Stimulated activated CD8-positive, alpha-beta memory T cell treated with anti-CD3 and anti-CD28 coated beads, Interleukin-2, amount 100 ng/mL, for 48 hours (primary cell): Measurements from ENCODE around the gene COPZ1.

Experiments used
- DNase-seq, 2 donors: peaks; one replicate each; pipeline ENCODE4 v3.0.0-alpha.2; 2020; ENCODE audit warnings: low read depth in 2 of 2

COPZ1 gene

DNA sequence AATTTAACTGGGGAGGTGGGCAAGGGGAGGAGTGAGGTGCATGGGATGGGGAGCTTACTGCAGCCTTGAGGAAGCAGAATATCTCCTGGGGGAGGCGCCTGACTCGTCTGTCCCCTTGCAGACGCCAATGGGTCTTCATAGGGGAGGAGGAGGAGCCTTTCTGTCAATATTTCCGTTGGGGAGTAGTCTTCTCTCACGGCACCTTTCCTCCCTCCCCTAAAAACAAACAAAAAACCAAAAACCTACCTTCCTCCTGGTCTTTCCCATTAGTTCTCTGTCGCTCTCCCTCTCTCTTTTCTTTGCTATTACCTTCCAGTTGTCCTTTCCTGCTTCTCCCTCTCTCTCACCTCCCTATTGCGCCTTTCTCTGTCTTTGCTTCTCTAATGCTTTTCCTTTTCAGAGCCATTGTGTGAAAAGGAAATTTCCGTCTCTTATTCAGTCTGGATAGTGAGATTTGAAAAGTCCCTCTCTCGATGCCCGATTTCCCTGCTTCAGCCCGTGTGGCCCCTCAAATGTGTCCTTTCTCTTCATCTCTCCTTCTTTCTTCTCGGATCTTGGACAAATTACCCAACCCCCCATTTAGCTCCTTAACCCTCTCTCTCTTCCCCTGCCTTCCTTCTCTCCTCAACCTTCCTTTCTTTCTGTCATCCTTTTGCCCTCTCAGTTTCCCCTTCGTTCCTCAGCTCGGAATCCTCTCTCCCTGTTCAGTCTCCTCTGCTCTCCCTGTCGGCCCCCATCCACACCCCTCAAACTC is 33.4 kb downstream of the COPZ1 start:
- no peak for DNase-seq

GRCh38 chr12:54358945-54359761 is 34.2 kb downstream of the COPZ1 start:
- DNase-seq = peak; percentile 73 to 85

DNA sequence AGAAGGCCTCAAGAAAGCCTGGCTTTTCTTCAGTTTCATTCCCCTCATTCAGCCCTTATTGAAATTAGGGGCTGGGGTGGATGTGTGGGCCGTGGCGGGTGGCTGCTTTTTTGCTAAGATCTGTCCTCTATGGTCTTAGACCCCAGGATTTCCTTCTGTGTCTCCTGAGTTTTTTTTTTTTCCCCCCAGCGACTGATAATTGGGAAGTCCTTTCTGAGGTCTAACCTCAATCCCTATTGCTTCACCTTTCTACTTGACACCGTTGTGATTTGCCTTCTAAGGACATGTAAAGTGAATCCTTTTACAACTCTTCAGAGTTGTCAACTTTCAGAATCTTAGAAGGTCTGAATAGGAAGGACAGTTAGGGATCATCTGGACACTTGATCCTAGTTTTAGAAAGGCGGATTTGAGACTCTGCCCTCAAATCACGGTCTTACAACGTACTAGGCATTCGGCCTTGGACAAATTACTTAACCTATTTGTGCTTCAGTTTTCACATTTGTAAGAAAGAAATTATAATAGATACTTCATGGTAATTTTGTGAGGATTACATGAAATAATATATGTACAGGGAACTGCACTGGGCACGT is 34.9 kb downstream of the COPZ1 start:
- DNase-seq = no peak

GRCh38 chr12:54360717-54361456 is 36.0 kb downstream of the COPZ1 start:
- peak; percentile 26 to 46 for DNase-seq

DNA sequence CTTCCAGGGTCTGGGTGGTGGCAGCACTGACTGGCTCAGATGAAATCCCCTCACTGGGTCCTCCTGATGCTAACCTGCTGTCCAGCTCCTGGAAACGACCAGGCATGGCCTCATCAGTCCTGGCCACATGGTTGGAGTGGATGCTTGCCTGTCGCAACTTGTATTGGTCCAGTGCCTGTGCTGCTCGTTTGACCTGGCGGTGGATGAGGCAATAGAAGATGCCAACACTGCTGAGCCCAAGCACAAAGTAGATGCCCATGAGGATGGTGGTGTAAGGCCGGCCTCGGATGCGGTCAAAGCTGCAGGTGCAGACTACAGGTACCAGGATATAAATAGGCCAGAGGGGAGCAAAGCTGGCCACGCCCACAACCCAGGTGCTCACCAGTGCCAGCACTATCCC is 38.1 kb downstream of the COPZ1 start:
- DNase-seq = no peak

GRCh38 chr12:54363618-54364017 is 38.7 kb downstream of the COPZ1 start:
- DNase-seq = no peak

GRCh38 chr12:54364413-54364812 is 39.5 kb downstream of the COPZ1 start, which contains the start of gene GPR84:
GPR84 (minus strand) TSS chr12:54364486; CDS start chr12:54363851, 635 bp downstream.
- DNase-seq = no peak

DNA sequence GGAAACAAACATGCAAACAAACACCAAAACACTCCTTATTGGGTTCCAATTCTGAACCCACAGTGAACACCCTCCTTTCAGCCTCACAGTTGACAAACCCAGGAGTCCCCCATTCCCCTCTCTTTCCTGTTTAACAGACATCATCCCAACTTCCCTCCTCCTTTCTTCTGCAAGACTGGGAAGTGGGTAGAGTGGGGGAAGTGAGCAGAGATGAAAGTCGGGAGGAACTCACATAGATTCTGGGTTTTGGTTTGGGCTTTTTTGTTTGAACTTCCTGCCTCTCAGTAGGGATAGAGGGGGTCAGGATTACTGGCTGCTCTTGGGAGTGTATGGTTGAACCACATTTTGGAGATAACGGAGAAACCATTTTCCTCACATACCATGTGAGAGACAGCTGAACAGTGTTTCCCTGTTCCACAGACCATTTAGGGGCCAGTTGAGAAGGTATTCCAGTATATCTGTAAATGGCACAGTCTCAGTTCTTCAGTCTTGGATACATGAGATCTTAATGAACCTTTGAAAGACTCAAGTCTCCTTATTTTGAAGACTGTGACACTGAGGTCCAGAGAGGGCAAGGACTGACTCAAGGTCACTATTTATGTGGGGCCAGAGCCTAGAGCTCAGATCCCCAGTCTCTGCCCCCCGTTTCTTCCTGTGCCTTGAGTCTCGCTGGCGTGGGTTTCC is 43.2 kb downstream of the COPZ1 start:
- DNase-seq = no peak

GRCh38 chr12:54368709-54369596 is 44.0 kb downstream of the COPZ1 start:
- DNase-seq = peak; percentile 84 to 86

- no peak for DNase-seq
Observed at GRCh38 chr12:54369597-54370131, 44.7 kb downstream of the COPZ1 start.

GRCh38 chr12:54370171-54370730 is 45.3 kb downstream of the COPZ1 start:
- no peak for DNase-seq

GRCh38 chr12:54371328-54372112 is 46.6 kb downstream of the COPZ1 start:
- DNase-seq = no peak

GRCh38 chr12:54372113-54372806 is 47.3 kb downstream of the COPZ1 start:
- no peak for DNase-seq

DNA sequence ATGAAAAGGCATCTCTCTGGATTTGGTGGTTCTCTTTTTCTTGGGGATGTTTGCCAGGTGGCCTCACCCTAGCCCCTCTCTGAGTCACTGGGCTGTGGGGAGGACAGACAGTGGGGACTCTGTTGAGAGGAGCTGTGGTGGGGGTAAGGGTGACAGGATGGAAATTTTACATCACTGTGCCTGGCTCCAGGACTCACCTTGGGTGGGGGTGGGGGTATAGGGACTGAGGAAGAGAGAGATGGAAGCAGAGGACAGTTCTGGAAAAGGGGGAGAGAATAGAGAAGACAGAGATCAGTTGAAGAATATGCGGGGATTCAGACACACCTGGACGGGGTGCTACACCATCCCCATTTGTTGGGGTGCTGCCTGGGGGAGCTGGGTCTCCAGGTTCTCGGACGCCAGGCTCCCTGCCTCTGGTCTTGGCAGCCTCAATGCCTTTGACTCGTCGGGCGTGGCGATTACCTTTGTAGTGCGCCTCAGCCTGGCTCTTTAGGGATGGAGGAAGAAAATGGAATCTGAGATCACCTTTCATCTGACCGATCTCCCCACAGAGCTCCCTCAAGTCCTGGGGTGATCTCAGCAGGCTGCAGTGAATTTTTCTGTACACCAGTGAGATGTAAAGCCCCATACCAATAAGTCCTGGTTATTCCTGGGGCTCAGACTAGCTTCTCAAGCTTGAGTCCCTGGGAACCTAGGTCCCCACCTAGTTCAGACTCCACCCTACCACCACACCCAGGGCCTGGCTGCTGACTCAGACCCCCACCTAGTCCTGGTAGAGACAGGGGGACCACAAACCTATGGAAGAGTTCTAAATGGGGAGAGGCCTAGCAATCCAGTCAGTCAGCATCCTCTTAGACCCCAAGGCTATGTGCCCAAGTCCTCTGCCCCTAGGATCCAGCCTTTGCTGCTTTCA is 49.0 kb downstream of the COPZ1 start:
- DNase-seq = no peak

DNA sequence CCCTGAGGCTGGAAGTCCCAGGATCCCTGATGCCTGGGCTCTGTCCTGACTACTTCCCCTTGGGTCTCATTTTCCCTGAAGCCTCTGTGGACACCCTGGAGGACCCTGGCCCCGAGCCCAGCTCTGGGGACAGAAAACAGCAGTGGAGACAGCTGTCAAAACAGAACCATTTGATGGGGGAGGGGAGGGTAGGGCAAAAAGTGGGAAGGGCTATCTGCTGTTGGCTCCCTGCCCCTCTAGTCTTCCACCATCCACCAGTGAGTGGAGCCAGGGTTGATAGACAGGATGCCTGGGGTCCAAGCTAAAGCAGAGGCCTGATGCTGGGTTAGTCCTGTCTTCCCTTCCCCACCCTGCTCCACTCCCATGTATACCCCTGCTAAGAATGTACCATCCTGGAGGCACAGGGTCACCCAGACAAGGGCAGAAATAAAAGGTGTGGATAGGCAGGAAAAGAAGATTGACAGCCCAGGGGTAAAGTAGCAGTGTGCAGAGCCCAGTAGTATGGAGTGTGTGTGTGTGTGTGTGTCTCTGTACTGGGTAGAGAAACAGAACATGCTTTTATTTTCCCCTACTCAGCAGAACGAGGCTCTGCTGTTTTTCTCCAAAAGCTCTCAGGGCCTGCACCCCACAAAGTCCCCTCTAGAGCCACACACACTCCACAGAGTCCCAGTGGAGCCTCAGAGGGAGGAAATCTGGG is 49.8 kb downstream of the COPZ1 start:
- no peak for DNase-seq

DNA sequence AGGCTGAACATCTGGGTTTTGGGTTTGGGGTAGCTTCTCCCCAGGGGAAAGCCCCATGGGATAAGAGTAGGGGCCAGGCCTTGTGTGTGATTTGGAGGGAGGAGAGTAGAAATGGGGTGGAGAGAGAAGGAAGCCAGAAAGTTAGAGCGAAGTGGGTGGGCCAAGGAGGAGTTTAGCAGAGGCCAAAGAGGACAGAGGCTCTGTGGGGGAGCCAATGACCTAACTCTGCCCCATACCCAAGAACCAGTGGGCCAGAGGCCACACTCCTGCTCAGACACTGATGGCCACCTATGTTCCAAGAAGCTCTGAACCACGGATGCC is 50.3 kb downstream of the COPZ1 start:
- no peak for DNase-seq

DNA sequence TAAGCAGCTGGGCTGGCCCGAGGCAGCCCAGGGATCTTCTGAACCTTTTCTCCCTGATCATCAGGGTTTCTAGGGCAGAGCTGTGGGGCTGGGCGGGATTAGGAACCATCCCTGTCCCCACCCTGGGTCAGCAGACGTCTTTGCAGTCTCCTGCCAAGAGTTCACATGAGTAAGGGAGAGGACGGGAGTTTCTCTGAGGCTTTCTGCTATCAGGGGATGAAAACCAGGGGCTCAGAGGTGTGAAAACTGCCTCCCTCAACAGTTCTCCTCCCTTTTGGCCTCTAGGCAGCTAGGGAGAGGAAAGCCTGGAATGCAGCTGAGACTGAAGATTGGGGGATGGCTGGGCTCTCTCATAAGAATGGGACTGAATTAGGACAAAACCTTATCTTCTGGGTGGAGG is 51.7 kb downstream of the COPZ1 start:
- DNase-seq = no peak
